Astrocyte (in vitro differentiated cells and primary cell): Measurements from ENCODE around the gene LMAN2L.

ENCODE experiments used
- CTCF ChIP-seq: IDR thresholded peaks from 2 replicates; pipeline ENCODE4 v1.5.1; 2011; ENCODE audit warnings: low read depth, mild to moderate bottlenecking, inconsistent platforms, low read length, moderate library complexity; ENCODE audit not compliant: insufficient read depth
- EZH2 ChIP-seq: IDR thresholded peaks from 2 replicates; pipeline ENCODE4 v1.6.1; 2012; ENCODE audit warnings: mild to moderate bottlenecking, low read length, inconsistent platforms; ENCODE audit not compliant: insufficient read depth

- TF ChIP-seq CTCF (no peak), EZH2 (no peak)
These were observed 51.9 kb downstream of the LMAN2L start for GRCh38 chr2:96687711-96688640.
